Mammary epithelial cell (primary cell): ENCODE data around the gene LEPROT.

Experiments
- CTCF ChIP-seq, 2 donors: IDR thresholded peaks in 1 of 2; conservative IDR thresholded peaks in 1 of 2; 2 replicates each; pipeline ENCODE4 v1.5.1; 2011 to 2012; ENCODE audit warnings: inconsistent platforms in 2 of 2, low read length in 2 of 2, mild to moderate bottlenecking in 2 of 2, control low read depth in 1 of 2, low read depth in 1 of 2; ENCODE audit not compliant: insufficient read depth in 1 of 2; ENCODE audit errors: extremely low read depth in 1 of 2
- EZH2 ChIP-seq: IDR thresholded peaks from 2 replicates; pipeline ENCODE4 v1.6.1; 2012; ENCODE audit warnings: low read length, inconsistent platforms, borderline replicate concordance

GRCh38 chr1:65476327-65476726, 55.9 kb downstream of the LEPROT start:
- no peak for TF ChIP-seq CTCF (conservative IDR thresholded peaks at IDR 0.05 in 1 of 2, IDR thresholded peaks at IDR 0.05 in 1 of 2; ENCODE audit: extremely low read depth in 1 of 2, insufficient read depth in 1 of 2, low read depth in 1 of 2, low read length in 2 of 2)
- no peak for TF ChIP-seq EZH2
